IMR-90 (cell line): Measurements from ENCODE around the gene ZNF524.

Experiments
- BHLHE40 ChIP-seq: fragments of 150-350 bp; IDR thresholded peaks from 2 replicates; pipeline ENCODE4 v1.6.1; 2016; ENCODE audit warnings: mild to moderate bottlenecking, low read depth, low read length
- CEBPB ChIP-seq: IDR thresholded peaks from 2 replicates; pipeline ENCODE4 v1.6.1; 2012; ENCODE audit warnings: low read depth, low read length, improper control_type of control experiment
- CHD1 ChIP-seq: IDR thresholded peaks from 2 replicates; pipeline ENCODE4 v1.6.1; 2012; ENCODE audit warnings: low read depth, low read length, improper control_type of control experiment
- CTCF ChIP-seq: conservative IDR thresholded peaks from 2 replicates; pipeline ENCODE4 v1.5.1; 2012; ENCODE audit warnings: mild to moderate bottlenecking, low read depth, low read length, improper control_type of control experiment
- ELK1 ChIP-seq: fragments of 150-350 bp; IDR thresholded peaks from 2 replicates; pipeline ENCODE4 v1.6.1; 2016; ENCODE audit warnings: low read depth, mild to moderate bottlenecking, low read length, moderate library complexity, borderline replicate concordance
- FOS ChIP-seq: fragments of 150-350 bp; IDR thresholded peaks from 2 replicates; pipeline ENCODE4 v1.6.1; 2016; ENCODE audit warnings: low read depth, low read length
- MXI1 ChIP-seq: IDR thresholded peaks from 2 replicates; pipeline ENCODE4 v1.6.1; 2012; ENCODE audit warnings: low read depth, mild to moderate bottlenecking, low read length, moderate library complexity, borderline replicate concordance
- NFE2L2 ChIP-seq: fragments of 150-350 bp; IDR thresholded peaks from 2 replicates; pipeline ENCODE4 v1.6.1; 2016; ENCODE audit warnings: low read depth, mild to moderate bottlenecking, low read length
- POLR2A ChIP-seq: IDR thresholded peaks from 2 replicates; pipeline ENCODE4 v1.6.1; 2012; ENCODE audit warnings: mild to moderate bottlenecking, low read depth, low read length
- RAD21 ChIP-seq: IDR thresholded peaks from 2 replicates; pipeline ENCODE4 v1.6.1; 2012; ENCODE audit warnings: low read length, improper control_type of control experiment
- RFX5 ChIP-seq: IDR thresholded peaks from 2 replicates; pipeline ENCODE4 v1.8.0; 2012; ENCODE audit warnings: low read depth, mild to moderate bottlenecking, low read length, moderate library complexity

GRCh38 chr19:55644191-55644833 lies 44.2 kb downstream of the ZNF524 start:
- TF ChIP-seq CTCF, result no peak
- TF ChIP-seq ELK1, result no peak
- no peak for TF ChIP-seq BHLHE40
- no peak for TF ChIP-seq MXI1
- TF ChIP-seq POLR2A, result no peak
- no peak for TF ChIP-seq CEBPB
- no peak for TF ChIP-seq RFX5
- no peak for TF ChIP-seq NFE2L2
- TF ChIP-seq FOS, result no peak
- no peak for TF ChIP-seq RAD21
- TF ChIP-seq CHD1, result no peak
